ENCODE measurements around the gene ING5.

DNA sequence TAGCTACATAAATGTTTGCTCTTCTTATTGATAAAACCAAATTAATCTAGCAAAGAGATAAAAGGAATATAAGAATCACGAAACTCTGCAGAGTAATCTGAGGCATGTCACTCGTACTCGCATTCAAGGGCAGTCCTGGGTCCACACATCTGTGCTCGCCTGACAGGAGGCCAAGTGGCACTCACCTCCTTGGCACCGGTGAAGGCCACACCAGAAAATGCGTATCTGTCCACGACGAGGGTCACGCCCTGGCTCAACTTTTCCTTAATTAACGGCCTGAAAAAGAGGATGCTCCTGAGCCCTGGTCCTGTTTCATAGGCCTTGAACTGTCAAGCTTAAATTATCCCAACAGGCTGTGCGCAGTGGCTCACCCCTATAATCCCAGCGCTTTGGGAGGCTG is 21.8 kb upstream of the ING5 start:
- TF ChIP-seq, protein P1, sequence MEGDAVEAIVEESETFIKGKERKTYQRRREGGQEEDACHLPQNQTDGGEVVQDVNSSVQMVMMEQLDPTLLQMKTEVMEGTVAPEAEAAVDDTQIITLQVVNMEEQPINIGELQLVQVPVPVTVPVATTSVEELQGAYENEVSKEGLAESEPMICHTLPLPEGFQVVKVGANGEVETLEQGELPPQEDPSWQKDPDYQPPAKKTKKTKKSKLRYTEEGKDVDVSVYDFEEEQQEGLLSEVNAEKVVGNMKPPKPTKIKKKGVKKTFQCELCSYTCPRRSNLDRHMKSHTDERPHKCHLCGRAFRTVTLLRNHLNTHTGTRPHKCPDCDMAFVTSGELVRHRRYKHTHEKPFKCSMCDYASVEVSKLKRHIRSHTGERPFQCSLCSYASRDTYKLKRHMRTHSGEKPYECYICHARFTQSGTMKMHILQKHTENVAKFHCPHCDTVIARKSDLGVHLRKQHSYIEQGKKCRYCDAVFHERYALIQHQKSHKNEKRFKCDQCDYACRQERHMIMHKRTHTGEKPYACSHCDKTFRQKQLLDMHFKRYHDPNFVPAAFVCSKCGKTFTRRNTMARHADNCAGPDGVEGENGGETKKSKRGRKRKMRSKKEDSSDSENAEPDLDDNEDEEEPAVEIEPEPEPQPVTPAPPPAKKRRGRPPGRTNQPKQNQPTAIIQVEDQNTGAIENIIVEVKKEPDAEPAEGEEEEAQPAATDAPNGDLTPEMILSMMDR (IDR thresholded peaks at IDR 0.05 in 4 of 5, conservative IDR thresholded peaks at IDR 0.05 in 1 of 5), result no peak
- TF ChIP-seq POLR2A (IDR thresholded peaks at IDR 0.05), result no peak

Data from gastrocnemius medialis (tissue), 4 donors.